HepG2 (cell line): ENCODE measurements around the gene SRSF2. TPM values are rescaled to one million over a fixed set of nuclear protein-coding genes. Genes with fewer than 3 reads are reported as not detected.

Experiments used
- MIXL1 ChIP-seq: IDR thresholded peaks from 2 replicates; pipeline ENCODE4 v1.6.1; 2016
- PHF8 ChIP-seq: sonication (generic); formaldehyde crosslinking; IDR thresholded peaks from 2 replicates; pipeline ENCODE4 v1.5.0; 2020; ENCODE audit warnings: missing genetic modification reagents
- REST ChIP-seq, 2 experiments: IDR thresholded peaks; 2 replicates each; pipeline ENCODE4 v1.6.1; 2011 to 2012; ENCODE audit warnings: low read length in 2 of 2, borderline replicate concordance in 1 of 2, low read depth in 1 of 2, mild to moderate bottlenecking in 1 of 2, moderate library complexity in 1 of 2
- ZBTB21 ChIP-seq: sonication (generic); formaldehyde crosslinking; IDR thresholded peaks from 2 replicates; pipeline ENCODE4 v1.4.0; 2020; ENCODE audit warnings: missing genetic modification reagents
- ZNF230 ChIP-seq: sonication (generic); formaldehyde crosslinking; IDR thresholded peaks from 2 replicates; pipeline ENCODE4 v1.4.0; 2020; ENCODE audit warnings: mild to moderate bottlenecking, missing genetic modification reagents
- ZNF782 ChIP-seq: sonication (generic); formaldehyde crosslinking; IDR thresholded peaks from 2 replicates; pipeline ENCODE4 v1.4.0; 2020; ENCODE audit warnings: missing genetic modification reagents, mild to moderate bottlenecking, borderline replicate concordance
- polyA plus RNA-seq, 8 experiments: library from polyadenylated mRNA; depleted of rRNA in 3 of 8; stranded (reverse) in 7 of 8; unstranded in 1 of 8; fragments of >200 nt; fragmentation: Illumina TruSeq in 4 of 8; extraction: Trizol in 4 of 8; gene quantifications; 2 replicates each; pipeline versions ENCODE4 v1.2.1 to v1.2.3, GENCODE V29; 2011 to 2016; ENCODE audit warnings: low read depth in 4 of 8, missing spikeins in 1 of 8, mixed read lengths in 1 of 8; ENCODE audit not compliant: insufficient read depth in 1 of 8
- total RNA-seq, 5 experiments: library from RNA; depleted of rRNA; stranded (reverse); fragments of >200 nt; fragmentation: Illumina TruSeq; extraction: Trizol; gene quantifications; 2 replicates each; pipeline ENCODE4 v1.2.3, GENCODE V29; 2016; ENCODE audit warnings: low read depth in 1 of 5
- TF ChIP-seq, protein P1 (sequence below): sonication (generic); formaldehyde crosslinking; IDR thresholded peaks from 2 replicates; pipeline ENCODE4 v1.4.0; 2020; ENCODE audit warnings: missing genetic modification reagents
- TF ChIP-seq, protein P2 (sequence below): conservative IDR thresholded peaks from 2 replicates; pipeline ENCODE4 v1.6.1; 2018; ENCODE audit warnings: missing genetic modification reagents
- TF ChIP-seq, protein P3 (sequence below): sonication (generic); formaldehyde crosslinking; IDR thresholded peaks from 2 replicates; pipeline ENCODE4 v1.5.1; 2020; ENCODE audit warnings: missing genetic modification reagents, mild to moderate bottlenecking, borderline replicate concordance
- TF ChIP-seq, protein P4 (sequence below): sonication (generic); formaldehyde crosslinking; IDR thresholded peaks from 2 replicates; pipeline ENCODE4 v1.4.0; 2020; ENCODE audit warnings: missing genetic modification reagents

Gene SRSF2
- total and polyA plus RNA-seq, 2 of the 13 experiments (the other 11 are each of a cell fraction or from before 2014, with no cell fraction given) = 306 to 319 TPM

DNA sequence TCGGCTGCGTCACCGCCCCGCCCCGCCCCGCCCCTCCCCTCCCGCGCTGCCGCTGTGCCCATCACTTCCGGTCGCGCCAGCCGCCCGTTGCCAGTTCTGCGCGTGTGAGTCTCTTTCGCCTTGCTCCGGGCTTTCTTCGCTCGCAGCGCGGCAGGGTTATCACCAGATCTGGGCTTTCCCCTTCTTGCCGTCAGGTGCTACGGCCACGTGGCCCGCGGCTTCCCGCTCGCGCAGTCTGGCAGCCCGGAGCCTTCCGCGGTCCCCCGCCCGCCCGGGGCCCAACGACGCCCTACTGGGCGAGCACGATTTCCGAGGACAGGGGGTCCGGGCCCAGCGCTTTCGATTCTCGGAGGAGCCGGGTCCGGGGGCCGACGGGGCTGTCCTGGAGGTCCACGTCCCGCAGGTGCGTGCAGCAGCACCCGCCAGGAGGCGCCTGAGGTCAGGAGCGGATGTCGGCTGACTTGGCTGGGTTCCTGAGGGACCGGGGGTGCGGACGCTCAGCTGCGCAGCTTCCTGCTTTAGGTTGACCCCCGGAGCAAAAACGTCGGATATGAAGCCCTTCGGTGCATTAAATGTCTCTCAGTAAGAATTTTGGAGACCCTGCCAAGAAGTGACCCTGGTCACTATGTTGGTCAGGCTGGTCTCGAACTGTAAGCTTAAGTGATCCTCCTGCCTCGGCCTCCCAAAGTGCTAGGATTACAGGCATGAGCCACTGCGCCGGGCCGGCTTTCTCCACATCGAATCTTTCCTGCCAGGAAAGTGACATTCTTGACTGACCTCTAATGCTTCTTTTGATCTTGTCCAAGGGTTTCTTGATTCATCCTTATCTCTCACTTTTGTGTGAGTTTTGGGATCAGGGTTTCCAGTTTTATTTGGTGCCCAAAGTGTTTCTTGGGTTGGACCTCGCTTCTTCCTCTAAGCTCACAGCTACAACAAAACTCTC is 10.1 kb downstream of the SRSF2 start, which contains the start of gene METTL23 (continued):
- TF ChIP-seq, protein P1, sequence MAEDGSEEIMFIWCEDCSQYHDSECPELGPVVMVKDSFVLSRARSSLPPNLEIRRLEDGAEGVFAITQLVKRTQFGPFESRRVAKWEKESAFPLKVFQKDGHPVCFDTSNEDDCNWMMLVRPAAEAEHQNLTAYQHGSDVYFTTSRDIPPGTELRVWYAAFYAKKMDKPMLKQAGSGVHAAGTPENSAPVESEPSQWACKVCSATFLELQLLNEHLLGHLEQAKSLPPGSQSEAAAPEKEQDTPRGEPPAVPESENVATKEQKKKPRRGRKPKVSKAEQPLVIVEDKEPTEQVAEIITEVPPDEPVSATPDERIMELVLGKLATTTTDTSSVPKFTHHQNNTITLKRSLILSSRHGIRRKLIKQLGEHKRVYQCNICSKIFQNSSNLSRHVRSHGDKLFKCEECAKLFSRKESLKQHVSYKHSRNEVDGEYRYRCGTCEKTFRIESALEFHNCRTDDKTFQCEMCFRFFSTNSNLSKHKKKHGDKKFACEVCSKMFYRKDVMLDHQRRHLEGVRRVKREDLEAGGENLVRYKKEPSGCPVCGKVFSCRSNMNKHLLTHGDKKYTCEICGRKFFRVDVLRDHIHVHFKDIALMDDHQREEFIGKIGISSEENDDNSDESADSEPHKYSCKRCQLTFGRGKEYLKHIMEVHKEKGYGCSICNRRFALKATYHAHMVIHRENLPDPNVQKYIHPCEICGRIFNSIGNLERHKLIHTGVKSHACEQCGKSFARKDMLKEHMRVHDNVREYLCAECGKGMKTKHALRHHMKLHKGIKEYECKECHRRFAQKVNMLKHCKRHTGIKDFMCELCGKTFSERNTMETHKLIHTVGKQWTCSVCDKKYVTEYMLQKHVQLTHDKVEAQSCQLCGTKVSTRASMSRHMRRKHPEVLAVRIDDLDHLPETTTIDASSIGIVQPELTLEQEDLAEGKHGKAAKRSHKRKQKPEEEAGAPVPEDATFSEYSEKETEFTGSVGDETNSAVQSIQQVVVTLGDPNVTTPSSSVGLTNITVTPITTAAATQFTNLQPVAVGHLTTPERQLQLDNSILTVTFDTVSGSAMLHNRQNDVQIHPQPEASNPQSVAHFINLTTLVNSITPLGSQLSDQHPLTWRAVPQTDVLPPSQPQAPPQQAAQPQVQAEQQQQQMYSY = peak; percentile 30; the same call in 1 of the 2 replicates
- TF ChIP-seq MIXL1 (CRISPR knock-in tag) (0 out of 2 replicates have a peak, but pooled peaks have one; percentile 6), ZNF230 (CRISPR knock-in tag) (0 out of 2 replicates have a peak, but pooled peaks have one; percentile 33), ZBTB21 (CRISPR knock-in tag) (no peak; the same call in 1 of the 2 replicates), PHF8 (CRISPR knock-in tag) (peak; percentile 96), ZNF782 (CRISPR knock-in tag) (no peak), REST (IDR thresholded peaks at IDR 0.05; ENCODE audit: borderline replicate concordance in 1 of 2, low read depth in 1 of 2, low read length in 2 of 2) (peak in 1 of 2 experiments; percentile 9; a peak in 2 of 4 replicates)
- TF ChIP-seq, protein P2, sequence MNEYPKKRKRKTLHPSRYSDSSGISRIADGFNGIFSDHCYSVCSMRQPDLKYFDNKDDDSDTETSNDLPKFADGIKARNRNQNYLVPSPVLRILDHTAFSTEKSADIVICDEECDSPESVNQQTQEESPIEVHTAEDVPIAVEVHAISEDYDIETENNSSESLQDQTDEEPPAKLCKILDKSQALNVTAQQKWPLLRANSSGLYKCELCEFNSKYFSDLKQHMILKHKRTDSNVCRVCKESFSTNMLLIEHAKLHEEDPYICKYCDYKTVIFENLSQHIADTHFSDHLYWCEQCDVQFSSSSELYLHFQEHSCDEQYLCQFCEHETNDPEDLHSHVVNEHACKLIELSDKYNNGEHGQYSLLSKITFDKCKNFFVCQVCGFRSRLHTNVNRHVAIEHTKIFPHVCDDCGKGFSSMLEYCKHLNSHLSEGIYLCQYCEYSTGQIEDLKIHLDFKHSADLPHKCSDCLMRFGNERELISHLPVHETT (CRISPR knock-in tag) = no peak
- TF ChIP-seq, protein P3, sequence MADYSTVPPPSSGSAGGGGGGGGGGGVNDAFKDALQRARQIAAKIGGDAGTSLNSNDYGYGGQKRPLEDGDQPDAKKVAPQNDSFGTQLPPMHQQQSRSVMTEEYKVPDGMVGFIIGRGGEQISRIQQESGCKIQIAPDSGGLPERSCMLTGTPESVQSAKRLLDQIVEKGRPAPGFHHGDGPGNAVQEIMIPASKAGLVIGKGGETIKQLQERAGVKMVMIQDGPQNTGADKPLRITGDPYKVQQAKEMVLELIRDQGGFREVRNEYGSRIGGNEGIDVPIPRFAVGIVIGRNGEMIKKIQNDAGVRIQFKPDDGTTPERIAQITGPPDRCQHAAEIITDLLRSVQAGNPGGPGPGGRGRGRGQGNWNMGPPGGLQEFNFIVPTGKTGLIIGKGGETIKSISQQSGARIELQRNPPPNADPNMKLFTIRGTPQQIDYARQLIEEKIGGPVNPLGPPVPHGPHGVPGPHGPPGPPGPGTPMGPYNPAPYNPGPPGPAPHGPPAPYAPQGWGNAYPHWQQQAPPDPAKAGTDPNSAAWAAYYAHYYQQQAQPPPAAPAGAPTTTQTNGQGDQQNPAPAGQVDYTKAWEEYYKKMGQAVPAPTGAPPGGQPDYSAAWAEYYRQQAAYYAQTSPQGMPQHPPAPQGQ = no peak
- TF ChIP-seq, protein P4, sequence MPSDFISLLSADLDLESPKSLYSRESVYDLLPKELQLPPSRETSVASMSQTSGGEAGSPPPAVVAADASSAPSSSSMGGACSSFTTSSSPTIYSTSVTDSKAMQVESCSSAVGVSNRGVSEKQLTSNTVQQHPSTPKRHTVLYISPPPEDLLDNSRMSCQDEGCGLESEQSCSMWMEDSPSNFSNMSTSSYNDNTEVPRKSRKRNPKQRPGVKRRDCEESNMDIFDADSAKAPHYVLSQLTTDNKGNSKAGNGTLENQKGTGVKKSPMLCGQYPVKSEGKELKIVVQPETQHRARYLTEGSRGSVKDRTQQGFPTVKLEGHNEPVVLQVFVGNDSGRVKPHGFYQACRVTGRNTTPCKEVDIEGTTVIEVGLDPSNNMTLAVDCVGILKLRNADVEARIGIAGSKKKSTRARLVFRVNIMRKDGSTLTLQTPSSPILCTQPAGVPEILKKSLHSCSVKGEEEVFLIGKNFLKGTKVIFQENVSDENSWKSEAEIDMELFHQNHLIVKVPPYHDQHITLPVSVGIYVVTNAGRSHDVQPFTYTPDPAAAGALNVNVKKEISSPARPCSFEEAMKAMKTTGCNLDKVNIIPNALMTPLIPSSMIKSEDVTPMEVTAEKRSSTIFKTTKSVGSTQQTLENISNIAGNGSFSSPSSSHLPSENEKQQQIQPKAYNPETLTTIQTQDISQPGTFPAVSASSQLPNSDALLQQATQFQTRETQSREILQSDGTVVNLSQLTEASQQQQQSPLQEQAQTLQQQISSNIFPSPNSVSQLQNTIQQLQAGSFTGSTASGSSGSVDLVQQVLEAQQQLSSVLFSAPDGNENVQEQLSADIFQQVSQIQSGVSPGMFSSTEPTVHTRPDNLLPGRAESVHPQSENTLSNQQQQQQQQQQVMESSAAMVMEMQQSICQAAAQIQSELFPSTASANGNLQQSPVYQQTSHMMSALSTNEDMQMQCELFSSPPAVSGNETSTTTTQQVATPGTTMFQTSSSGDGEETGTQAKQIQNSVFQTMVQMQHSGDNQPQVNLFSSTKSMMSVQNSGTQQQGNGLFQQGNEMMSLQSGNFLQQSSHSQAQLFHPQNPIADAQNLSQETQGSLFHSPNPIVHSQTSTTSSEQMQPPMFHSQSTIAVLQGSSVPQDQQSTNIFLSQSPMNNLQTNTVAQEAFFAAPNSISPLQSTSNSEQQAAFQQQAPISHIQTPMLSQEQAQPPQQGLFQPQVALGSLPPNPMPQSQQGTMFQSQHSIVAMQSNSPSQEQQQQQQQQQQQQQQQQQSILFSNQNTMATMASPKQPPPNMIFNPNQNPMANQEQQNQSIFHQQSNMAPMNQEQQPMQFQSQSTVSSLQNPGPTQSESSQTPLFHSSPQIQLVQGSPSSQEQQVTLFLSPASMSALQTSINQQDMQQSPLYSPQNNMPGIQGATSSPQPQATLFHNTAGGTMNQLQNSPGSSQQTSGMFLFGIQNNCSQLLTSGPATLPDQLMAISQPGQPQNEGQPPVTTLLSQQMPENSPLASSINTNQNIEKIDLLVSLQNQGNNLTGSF (CRISPR knock-in tag) = no peak
